ENCODE results near the gene SMARCC1.

The SMARCC1 gene

DNA sequence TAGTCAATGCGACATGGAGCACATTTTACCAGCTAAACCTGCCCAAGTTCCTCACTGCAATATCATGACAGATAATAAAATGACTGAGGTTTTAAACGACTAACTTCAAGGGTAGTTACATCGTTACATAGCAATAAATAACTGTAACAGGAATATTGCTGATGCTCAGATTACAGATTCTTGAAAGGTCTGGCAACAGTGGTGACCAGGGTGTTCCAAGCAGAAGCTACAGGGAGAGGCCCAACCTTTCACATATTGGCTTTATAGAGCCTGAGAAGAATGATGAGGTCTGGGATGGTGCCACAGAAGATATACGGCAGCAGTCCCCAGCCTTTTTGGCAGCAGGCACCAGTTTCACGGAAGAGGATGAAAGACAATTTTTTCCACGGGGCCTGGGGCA is 151.9 kb downstream of the SMARCC1 start:
- Histone ChIP-seq H3K9ac (ENCODE audit: low read length) (no peak overlapping the region), H3F3A (ENCODE audit: insufficient read depth) (no peaks in the 10 kb centered on the region), H3K27me3 (ENCODE audit: low read length) (no peaks in the 10 kb centered on the region), H3K9me2 (replicated peaks; ENCODE audit: insufficient read depth, low read length) (no peaks in the 10 kb centered on the region), H3K27ac (ENCODE audit: low read depth, low read length) (no peak overlapping the region), H3K36me3 (ENCODE audit: low read length) (peaks cover 33% of the 10 kb centered on the region), H4K20me1 (ENCODE audit: low read depth, low read length) (no peaks in the 10 kb centered on the region), H3K9me3 (ENCODE audit: insufficient read depth, low read length) (no peaks in the 10 kb centered on the region), H2AFZ (ENCODE audit: low read depth, low read length, severe bottlenecking) (no peak overlapping the region), H3K79me2 (ENCODE audit: insufficient read depth, low read length) (no peaks in the 10 kb centered on the region), H3K4me2 (ENCODE audit: low read depth, low read length, poor library complexity, severe bottlenecking) (no peak overlapping the region), H3K4me3 (ENCODE audit: insufficient read depth, low read length, poor library complexity, severe bottlenecking) (no peak overlapping the region)
- TF ChIP-seq, protein P1, sequence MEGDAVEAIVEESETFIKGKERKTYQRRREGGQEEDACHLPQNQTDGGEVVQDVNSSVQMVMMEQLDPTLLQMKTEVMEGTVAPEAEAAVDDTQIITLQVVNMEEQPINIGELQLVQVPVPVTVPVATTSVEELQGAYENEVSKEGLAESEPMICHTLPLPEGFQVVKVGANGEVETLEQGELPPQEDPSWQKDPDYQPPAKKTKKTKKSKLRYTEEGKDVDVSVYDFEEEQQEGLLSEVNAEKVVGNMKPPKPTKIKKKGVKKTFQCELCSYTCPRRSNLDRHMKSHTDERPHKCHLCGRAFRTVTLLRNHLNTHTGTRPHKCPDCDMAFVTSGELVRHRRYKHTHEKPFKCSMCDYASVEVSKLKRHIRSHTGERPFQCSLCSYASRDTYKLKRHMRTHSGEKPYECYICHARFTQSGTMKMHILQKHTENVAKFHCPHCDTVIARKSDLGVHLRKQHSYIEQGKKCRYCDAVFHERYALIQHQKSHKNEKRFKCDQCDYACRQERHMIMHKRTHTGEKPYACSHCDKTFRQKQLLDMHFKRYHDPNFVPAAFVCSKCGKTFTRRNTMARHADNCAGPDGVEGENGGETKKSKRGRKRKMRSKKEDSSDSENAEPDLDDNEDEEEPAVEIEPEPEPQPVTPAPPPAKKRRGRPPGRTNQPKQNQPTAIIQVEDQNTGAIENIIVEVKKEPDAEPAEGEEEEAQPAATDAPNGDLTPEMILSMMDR (IDR thresholded peaks at IDR 0.05; ENCODE audit: insufficient read depth, low read length, poor library complexity, severe bottlenecking) = no peak
- TF ChIP-seq EZH2phosphoT487 (conservative IDR thresholded peaks at IDR 0.05; ENCODE audit: low read length) = no peak

DNA sequence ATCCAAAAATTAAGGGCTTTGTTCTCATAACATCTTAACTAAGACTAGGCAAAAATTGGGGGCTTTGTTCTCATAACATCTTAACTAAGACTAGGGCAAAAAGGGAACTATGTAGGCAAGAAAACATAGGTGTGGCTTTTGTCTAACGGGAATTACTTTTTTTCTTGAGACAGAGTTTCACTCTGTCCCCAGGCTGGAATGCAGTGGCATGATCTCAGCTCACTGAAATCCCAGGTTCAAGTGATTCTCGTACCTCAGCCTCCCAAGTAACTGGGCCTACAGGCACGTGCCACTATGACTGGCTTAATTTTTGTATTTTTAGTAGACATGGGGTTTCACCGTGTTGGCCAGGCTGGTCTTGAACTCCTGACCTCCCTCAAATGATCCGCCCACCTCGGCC is 153.3 kb downstream of the SMARCC1 start:
- H3K4me2 ChIP-seq (ENCODE audit: low read depth, low read length, poor library complexity, severe bottlenecking) = no peak overlapping the region
- TF ChIP-seq, protein P1 (IDR thresholded peaks at IDR 0.05; ENCODE audit: insufficient read depth, low read length, poor library complexity, severe bottlenecking) = no peak
- TF ChIP-seq EZH2phosphoT487 (conservative IDR thresholded peaks at IDR 0.05; ENCODE audit: low read length) = no peak
- no peak overlapping the region for H3K27ac ChIP-seq (ENCODE audit: low read depth, low read length)
- no peaks in the 10 kb centered on the region for H3F3A ChIP-seq (ENCODE audit: insufficient read depth)
- no peaks in the 10 kb centered on the region for H3K79me2 ChIP-seq (ENCODE audit: insufficient read depth, low read length)
- H3K9me2 ChIP-seq (replicated peaks; ENCODE audit: insufficient read depth, low read length) = no peaks in the 10 kb centered on the region
- H3K9ac ChIP-seq (ENCODE audit: low read length) = no peak overlapping the region
- no peaks in the 10 kb centered on the region for H3K27me3 ChIP-seq (ENCODE audit: low read length)
- H3K9me3 ChIP-seq (ENCODE audit: insufficient read depth, low read length) = no peaks in the 10 kb centered on the region
- no peak overlapping the region for H3K4me3 ChIP-seq (ENCODE audit: insufficient read depth, low read length, poor library complexity, severe bottlenecking)
- no peaks in the 10 kb centered on the region for H4K20me1 ChIP-seq (ENCODE audit: low read depth, low read length)
- no peak overlapping the region for H2AFZ ChIP-seq (ENCODE audit: low read depth, low read length, severe bottlenecking)
- H3K36me3 ChIP-seq (ENCODE audit: low read length) = peaks cover 29% of the 10 kb centered on the region; the same call in 1 of the 2 replicates

DNA sequence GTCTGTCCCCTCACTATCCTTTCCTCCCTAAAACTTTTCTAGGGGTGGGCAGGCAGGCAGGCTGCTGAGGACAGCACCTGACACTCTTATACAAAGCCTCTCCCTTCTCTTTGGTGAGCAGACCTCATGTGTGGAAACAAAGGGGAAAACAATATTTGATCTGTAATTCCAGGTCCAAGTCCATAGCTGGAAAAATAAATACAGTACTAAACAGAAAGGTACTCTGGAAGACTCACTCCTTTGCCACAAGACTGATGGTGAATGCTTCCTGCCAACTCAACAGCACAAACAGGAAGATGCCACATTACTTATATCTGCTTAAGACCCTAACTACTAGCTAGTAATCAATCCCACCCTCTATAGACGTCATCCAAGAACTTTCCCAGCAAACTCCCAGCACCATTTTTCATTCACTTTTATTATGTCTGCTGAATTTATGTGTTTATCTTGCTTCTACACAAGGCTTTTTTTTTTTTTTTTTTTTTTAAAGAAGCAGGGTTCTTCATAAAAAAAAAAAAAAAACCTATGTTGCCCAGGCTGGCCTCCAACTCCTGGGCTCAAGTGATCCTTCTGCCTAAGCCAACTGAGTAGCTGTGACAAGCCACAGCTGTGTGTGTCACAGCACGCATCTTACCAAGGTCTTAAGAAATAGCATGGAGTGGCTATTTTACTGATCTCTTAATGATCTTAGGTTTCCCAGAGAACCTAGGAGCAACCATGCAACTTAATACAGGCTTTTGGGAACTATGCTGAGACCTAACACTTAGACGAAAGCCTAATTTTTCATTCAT is 158.8 kb downstream of the SMARCC1 start:
- H3K27me3 ChIP-seq (ENCODE audit: low read length) = no peaks in the 10 kb centered on the region
- H3K9me2 ChIP-seq (replicated peaks; ENCODE audit: insufficient read depth, low read length) = no peaks in the 10 kb centered on the region
- no peak overlapping the region for H3K9ac ChIP-seq (ENCODE audit: low read length)
- H3K36me3 ChIP-seq (ENCODE audit: low read length) = peaks cover 42% of the 10 kb centered on the region
- no peaks in the 10 kb centered on the region for H3K79me2 ChIP-seq (ENCODE audit: insufficient read depth, low read length)
- no peak overlapping the region for H3K27ac ChIP-seq (ENCODE audit: low read depth, low read length)
- no peaks in the 10 kb centered on the region for H4K20me1 ChIP-seq (ENCODE audit: low read depth, low read length)
- no peaks in the 10 kb centered on the region for H3F3A ChIP-seq (ENCODE audit: insufficient read depth)
- TF ChIP-seq, protein P1 (IDR thresholded peaks at IDR 0.05; ENCODE audit: insufficient read depth, low read length, poor library complexity, severe bottlenecking) = no peak
- no peak for TF ChIP-seq EZH2phosphoT487 (conservative IDR thresholded peaks at IDR 0.05; ENCODE audit: low read length)
- no peaks in the 10 kb centered on the region for H3K9me3 ChIP-seq (ENCODE audit: insufficient read depth, low read length)
- no peak overlapping the region for H2AFZ ChIP-seq (ENCODE audit: low read depth, low read length, severe bottlenecking)
- no peak overlapping the region for H3K4me2 ChIP-seq (ENCODE audit: low read depth, low read length, poor library complexity, severe bottlenecking)
- no peak overlapping the region for H3K4me3 ChIP-seq (ENCODE audit: insufficient read depth, low read length, poor library complexity, severe bottlenecking)
